Endothelial cell of hepatic sinusoid (primary cell): ENCODE measurements around the gene DAB1.
"Not testable (repeated sequence)": the region's sequence is repeated elsewhere in the genome, so short reads cannot be mapped to it uniquely, and the experiment has no call there.

Experiments used
- in situ Hi-C: cut with HindIII; loops from 2 replicates; pipeline ENCODE4 v1.10.0; 2017; ENCODE audit warnings: low sequenced_read_pairs

The DAB1 gene

GRCh38 chr1:57093122-57093521 is 330.7 kb downstream of the DAB1 start:
- in situ Hi-C loops = no loop called here

- in situ Hi-C loops = no loop called here
These were observed 332.2 kb downstream of the DAB1 start for GRCh38 chr1:57091642-57092041.

- in situ Hi-C loops = no loop called here
These were observed 334.0 kb downstream of the DAB1 start for GRCh38 chr1:57089855-57090254.

GRCh38 chr1:57089221-57089620 is 334.6 kb downstream of the DAB1 start:
- in situ Hi-C loops = no loop called here

- in situ Hi-C loops = no loop called here
These were observed 335.2 kb downstream of the DAB1 start for GRCh38 chr1:57088653-57089052.

- in situ Hi-C loops = not testable (repeated sequence)
These were observed 336.2 kb downstream of the DAB1 start for GRCh38 chr1:57087660-57088059.

GRCh38 chr1:57086154-57086553 is 337.7 kb downstream of the DAB1 start:
- in situ Hi-C loops = no loop called here

- in situ Hi-C loops = no loop called here
These were observed 339.2 kb downstream of the DAB1 start for GRCh38 chr1:57084701-57085100.

GRCh38 chr1:57082711-57083439 is 341.0 kb downstream of the DAB1 start:
- in situ Hi-C loops = no loop called here

GRCh38 chr1:57079454-57080157 is 344.3 kb downstream of the DAB1 start:
- in situ Hi-C loops = no loop called here

GRCh38 chr1:57072401-57073110 is 351.3 kb downstream of the DAB1 start:
- in situ Hi-C loops = no loop called here

- in situ Hi-C loops = no loop called here
These were observed 356.0 kb downstream of the DAB1 start for GRCh38 chr1:57067863-57068262.

GRCh38 chr1:57066980-57067610 is 356.8 kb downstream of the DAB1 start:
- in situ Hi-C loops = no loop called here

- in situ Hi-C loops = no loop called here
These were observed 358.4 kb downstream of the DAB1 start for GRCh38 chr1:57065442-57065841.

GRCh38 chr1:57064379-57065140 is 359.3 kb downstream of the DAB1 start:
- in situ Hi-C loops = no loop called here

- in situ Hi-C loops = no loop called here
These were observed 360.3 kb downstream of the DAB1 start for GRCh38 chr1:57063406-57064125.

- in situ Hi-C loops = no loop called here
These were observed 362.5 kb downstream of the DAB1 start for GRCh38 chr1:57061369-57061768.

- in situ Hi-C loops = no loop called here
These were observed 363.4 kb downstream of the DAB1 start for GRCh38 chr1:57060451-57060850.

GRCh38 chr1:57058652-57059501 is 365.0 kb downstream of the DAB1 start:
- in situ Hi-C loops = no loop called here
